Astrocyte (in vitro differentiated cells and primary cell): ENCODE results near the gene CDKAL1. TPM values are rescaled to one million over a fixed set of nuclear protein-coding genes. Genes with fewer than 3 reads are reported as not detected.

Experiments
- DNase-seq: peaks from one replicate; pipeline ENCODE4 v3.0.0-alpha.2; 2010; ENCODE audit warnings: low read depth
- FAIRE-seq: peaks from 2 replicates; lab custom pipeline; 2011; peaks lifted over from hg19 to GRCh38; lab: Jason Lieb, UNC
- H2AFZ ChIP-seq: 2 replicates; pipeline ENCODE4 v1.6.0; 2012; ENCODE audit warnings: low read depth, low read length, inconsistent platforms
- H3K27ac ChIP-seq: 2 replicates; pipeline ENCODE4 v1.5.1; 2011; ENCODE audit warnings: low read depth, low read length, inconsistent platforms
- H3K27me3 ChIP-seq: 2 replicates; pipeline ENCODE4 v1.6.0; 2011; ENCODE audit warnings: low read length, inconsistent platforms; ENCODE audit not compliant: insufficient read depth
- H3K36me3 ChIP-seq: 2 replicates; pipeline ENCODE4 v1.5.1; 2011; ENCODE audit warnings: low read length, inconsistent platforms; ENCODE audit not compliant: insufficient read depth
- H3K4me1 ChIP-seq: 2 replicates; pipeline ENCODE4 v1.5.1; 2011; ENCODE audit warnings: low read length, inconsistent platforms; ENCODE audit not compliant: insufficient read depth
- H3K4me2 ChIP-seq: 2 replicates; pipeline ENCODE4 v1.6.0; 2012; ENCODE audit warnings: low read length, inconsistent platforms
- H3K4me3 ChIP-seq: 2 replicates; pipeline ENCODE4 v1.5.1; 2011; ENCODE audit warnings: low read depth, mild to moderate bottlenecking, low read length, inconsistent platforms; ENCODE audit not compliant: insufficient read depth
- H3K79me2 ChIP-seq: 2 replicates; pipeline ENCODE4 v1.6.0; 2012; ENCODE audit warnings: mild to moderate bottlenecking, low read length, inconsistent platforms; ENCODE audit not compliant: insufficient read depth
- H3K9ac ChIP-seq: 2 replicates; pipeline ENCODE4 v1.6.0; 2012; ENCODE audit warnings: mild to moderate bottlenecking, low read length, inconsistent platforms
- H3K9me3 ChIP-seq: 2 replicates; pipeline ENCODE4 v1.5.1; 2012; ENCODE audit warnings: low read depth, mild to moderate bottlenecking, low read length, inconsistent platforms; ENCODE audit not compliant: insufficient read depth
- H4K20me1 ChIP-seq: 2 replicates; pipeline ENCODE4 v1.6.0; 2012; ENCODE audit warnings: low read length, inconsistent platforms; ENCODE audit not compliant: insufficient read depth
- H3K27ac Mint-ChIP-seq: one replicate; pipeline ENCODE4 v1.8.0; 2021; ENCODE audit warnings: mild to moderate bottlenecking, mixed read lengths; ENCODE audit not compliant: unreplicated experiment
- H3K27me3 Mint-ChIP-seq: one replicate; pipeline ENCODE4 v1.8.0; 2021; ENCODE audit warnings: low read depth, mixed read lengths; ENCODE audit not compliant: unreplicated experiment
- H3K36me3 Mint-ChIP-seq: one replicate; pipeline ENCODE4 v1.8.0; 2021; ENCODE audit warnings: low read depth, mixed read lengths; ENCODE audit not compliant: unreplicated experiment
- H3K4me1 Mint-ChIP-seq: one replicate; pipeline ENCODE4 v1.8.0; 2021; ENCODE audit warnings: low read depth, mixed read lengths; ENCODE audit not compliant: unreplicated experiment
- H3K4me3 Mint-ChIP-seq: one replicate; pipeline ENCODE4 v1.8.0; 2021; ENCODE audit warnings: mild to moderate bottlenecking, moderate library complexity, mixed read lengths; ENCODE audit not compliant: unreplicated experiment
- H3K9me3 Mint-ChIP-seq: one replicate; pipeline ENCODE4 v1.8.0; 2021; ENCODE audit warnings: mild to moderate bottlenecking, mixed read lengths; ENCODE audit not compliant: unreplicated experiment
- EZH2 ChIP-seq: IDR thresholded peaks from 2 replicates; pipeline ENCODE4 v1.6.1; 2012; ENCODE audit warnings: mild to moderate bottlenecking, low read length, inconsistent platforms; ENCODE audit not compliant: insufficient read depth
- total RNA-seq: library from RNA; stranded (reverse); gene quantifications from 2 replicates; pipeline ENCODE4 v1.2.1, GENCODE V29; 2021
- TF ChIP-seq, protein P1 (sequence below): IDR thresholded peaks from 2 replicates; pipeline ENCODE4 v1.5.1; 2011; ENCODE audit warnings: low read depth, mild to moderate bottlenecking, inconsistent platforms, low read length, moderate library complexity; ENCODE audit not compliant: insufficient read depth

CDKAL1 gene
- total RNA-seq, 1 donor from 2014 or later, result 13.7 TPM

GRCh38 chr6:20906945-20907344 is 372.7 kb downstream of the CDKAL1 start:
- H3K4me2 ChIP-seq, result no peak overlapping the region
- peaks cover 6% of the 10 kb centered on the region for H3K36me3 Mint-ChIP-seq
- no peaks in the 10 kb centered on the region for H3K27me3 Mint-ChIP-seq
- H3K9me3 ChIP-seq, result no peaks in the 10 kb centered on the region
- DNase-seq (peak; percentile 76), FAIRE-seq (no peak)
- no peak overlapping the region for H3K4me3 ChIP-seq
- H4K20me1 ChIP-seq, result no peaks in the 10 kb centered on the region
- H3K27me3 ChIP-seq, result no peaks in the 10 kb centered on the region
- H3K4me1 ChIP-seq, result no peaks in the 10 kb centered on the region
- no peaks in the 10 kb centered on the region for H3K79me2 ChIP-seq
- no peaks in the 10 kb centered on the region for H3K36me3 ChIP-seq
- TF ChIP-seq EZH2, result no peak
- TF ChIP-seq, protein P1, sequence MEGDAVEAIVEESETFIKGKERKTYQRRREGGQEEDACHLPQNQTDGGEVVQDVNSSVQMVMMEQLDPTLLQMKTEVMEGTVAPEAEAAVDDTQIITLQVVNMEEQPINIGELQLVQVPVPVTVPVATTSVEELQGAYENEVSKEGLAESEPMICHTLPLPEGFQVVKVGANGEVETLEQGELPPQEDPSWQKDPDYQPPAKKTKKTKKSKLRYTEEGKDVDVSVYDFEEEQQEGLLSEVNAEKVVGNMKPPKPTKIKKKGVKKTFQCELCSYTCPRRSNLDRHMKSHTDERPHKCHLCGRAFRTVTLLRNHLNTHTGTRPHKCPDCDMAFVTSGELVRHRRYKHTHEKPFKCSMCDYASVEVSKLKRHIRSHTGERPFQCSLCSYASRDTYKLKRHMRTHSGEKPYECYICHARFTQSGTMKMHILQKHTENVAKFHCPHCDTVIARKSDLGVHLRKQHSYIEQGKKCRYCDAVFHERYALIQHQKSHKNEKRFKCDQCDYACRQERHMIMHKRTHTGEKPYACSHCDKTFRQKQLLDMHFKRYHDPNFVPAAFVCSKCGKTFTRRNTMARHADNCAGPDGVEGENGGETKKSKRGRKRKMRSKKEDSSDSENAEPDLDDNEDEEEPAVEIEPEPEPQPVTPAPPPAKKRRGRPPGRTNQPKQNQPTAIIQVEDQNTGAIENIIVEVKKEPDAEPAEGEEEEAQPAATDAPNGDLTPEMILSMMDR, result no peak
- H3K9me3 Mint-ChIP-seq, result peaks cover 3% of the 10 kb centered on the region
- no peak overlapping the region for H2AFZ ChIP-seq
- no peak overlapping the region for H3K27ac ChIP-seq
- no peak overlapping the region for H3K4me3 Mint-ChIP-seq
- no peaks in the 10 kb centered on the region for H3K4me1 Mint-ChIP-seq
- H3K9ac ChIP-seq, result no peak overlapping the region
- no peak overlapping the region for H3K27ac Mint-ChIP-seq

GRCh38 chr6:20907486-20908071 is 373.3 kb downstream of the CDKAL1 start:
- H2AFZ ChIP-seq, result no peak overlapping the region
- H3K4me3 ChIP-seq, result no peak overlapping the region
- H4K20me1 ChIP-seq, result no peaks in the 10 kb centered on the region
- no peak for FAIRE-seq
- H3K4me1 Mint-ChIP-seq, result no peaks in the 10 kb centered on the region
- no peaks in the 10 kb centered on the region for H3K27me3 ChIP-seq
- TF ChIP-seq, protein P1, result no peak
- TF ChIP-seq EZH2, result no peak
- no peak overlapping the region for H3K27ac ChIP-seq
- peaks cover 6% of the 10 kb centered on the region for H3K36me3 Mint-ChIP-seq
- H3K27me3 Mint-ChIP-seq, result no peaks in the 10 kb centered on the region
- H3K79me2 ChIP-seq, result no peaks in the 10 kb centered on the region
- no peak overlapping the region for H3K27ac Mint-ChIP-seq
- H3K4me2 ChIP-seq, result no peak overlapping the region
- H3K9me3 Mint-ChIP-seq, result peaks cover 3% of the 10 kb centered on the region
- H3K4me1 ChIP-seq, result no peaks in the 10 kb centered on the region
- H3K9ac ChIP-seq, result no peak overlapping the region
- H3K4me3 Mint-ChIP-seq, result no peak overlapping the region
- H3K9me3 ChIP-seq, result no peaks in the 10 kb centered on the region
- DNase-seq, result no peak
- no peaks in the 10 kb centered on the region for H3K36me3 ChIP-seq

DNA sequence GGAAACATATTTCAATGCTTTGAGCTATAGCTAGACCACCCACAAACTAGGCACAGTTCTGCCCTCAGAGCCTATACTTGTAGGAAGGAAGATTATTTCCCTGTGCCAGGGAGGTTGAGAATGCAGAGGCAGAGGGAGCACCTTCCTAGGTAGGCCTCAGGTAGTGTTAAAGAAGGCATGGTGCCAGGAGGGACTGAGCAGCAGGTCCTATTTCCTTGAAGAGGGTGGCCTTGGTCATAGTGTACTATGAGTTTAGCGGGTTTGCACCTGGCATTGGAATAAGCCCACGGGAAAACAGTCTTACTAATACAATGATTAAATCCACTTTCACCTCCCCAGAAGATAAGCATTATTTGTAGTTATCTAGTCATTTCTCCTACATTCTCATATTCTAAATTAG is 375.4 kb downstream of the CDKAL1 start:
- no peaks in the 10 kb centered on the region for H4K20me1 ChIP-seq
- H3K4me2 ChIP-seq, result no peak overlapping the region
- Mint-ChIP-seq H3K27me3 (no peaks in the 10 kb centered on the region), H3K4me1 (no peaks in the 10 kb centered on the region), H3K4me3 (no peak overlapping the region), H3K9me3 (peaks cover 3% of the 10 kb centered on the region), H3K27ac (no peak overlapping the region), H3K36me3 (peaks cover 9% of the 10 kb centered on the region)
- FAIRE-seq (no peak), DNase-seq (no peak)
- no peak overlapping the region for H2AFZ ChIP-seq
- no peak overlapping the region for H3K4me3 ChIP-seq
- TF ChIP-seq EZH2, result no peak
- TF ChIP-seq, protein P1, result no peak
- H3K79me2 ChIP-seq, result no peaks in the 10 kb centered on the region
- H3K9ac ChIP-seq, result no peak overlapping the region
- no peaks in the 10 kb centered on the region for H3K4me1 ChIP-seq
- H3K36me3 ChIP-seq, result no peaks in the 10 kb centered on the region
- H3K9me3 ChIP-seq, result peaks cover 5% of the 10 kb centered on the region
- no peak overlapping the region for H3K27ac ChIP-seq
- H3K27me3 ChIP-seq, result no peaks in the 10 kb centered on the region
